Measurements from ENCODE around the gene FFAR2. TPM values are rescaled to one million over a fixed set of nuclear protein-coding genes. Genes with fewer than 3 reads are reported as not detected.

FFAR2 gene
- polyA plus RNA-seq, 2 of the 4 experiments (the other 2 are of a cell fraction): 0.30 TPM; not detected in 1

- no peak for TF ChIP-seq HMGXB4 (CRISPR knock-in tag; IDR thresholded peaks at IDR 0.05; ENCODE audit: borderline replicate concordance)
Measured at GRCh38 chr19:35442091-35442490, 6.0 kb upstream of the FFAR2 start (continued).

GRCh38 chr19:35444735-35445134, 3.3 kb upstream of the FFAR2 start:
- DNase-seq (ENCODE audit: low read depth in 1 of 2, low spot score in 1 of 2) (no peak), ATAC-seq (no peak), FAIRE-seq (no peak)
- WGBS (ENCODE audit: missing lambda C conversion rate): 46% methylated on average over 1 of the region's 1 CpG
- H3K4me2 ChIP-seq: no peak overlapping the region
- H3K27ac ChIP-seq: no peak overlapping the region
- TF ChIP-seq SMC3 (IDR thresholded peaks at IDR 0.05) (no peak), HOXA7 (CRISPR knock-in tag; IDR thresholded peaks at IDR 0.05) (no peak), MAX (IDR thresholded peaks at IDR 0.05) (no peak), ELK1 (IDR thresholded peaks at IDR 0.05; ENCODE audit: low read depth, low read length) (no peak), EHF (CRISPR knock-in tag; IDR thresholded peaks at IDR 0.05) (no peak), FOXS1 (CRISPR knock-in tag; IDR thresholded peaks at IDR 0.05) (no peak), SREBF2 (IDR thresholded peaks at IDR 0.05) (no peak), HMGXB4 (CRISPR knock-in tag; IDR thresholded peaks at IDR 0.05; ENCODE audit: borderline replicate concordance) (no peak), MYC (IDR thresholded peaks at IDR 0.05; ENCODE audit: borderline replicate concordance, low read length) (no peak), EHMT2 (IDR thresholded peaks at IDR 0.05; ENCODE audit: low read depth) (no peak), EP300 (IDR thresholded peaks at IDR 0.05) (no peak), TP53 (CRISPR knock-in tag; IDR thresholded peaks at IDR 0.05) (no peak), CBX2 (IDR thresholded peaks at IDR 0.05; ENCODE audit: borderline replicate concordance, low read depth) (no peak), JUNB (IDR thresholded peaks at IDR 0.05) (no peak), CHD2 (IDR thresholded peaks at IDR 0.05; ENCODE audit: low read length, partially characterized antibody) (no peak), ATOH8 (CRISPR knock-in tag; IDR thresholded peaks at IDR 0.05; ENCODE audit: low read depth) (no peak), ZSCAN20 (CRISPR knock-in tag; IDR thresholded peaks at IDR 0.05) (no peak)
- H3K4me3 ChIP-seq: no peak overlapping the region
- H3K9me3 ChIP-seq: no peaks in the 10 kb centered on the region
- no peaks in the 10 kb centered on the region for H3K4me1 ChIP-seq
- ChIA-PET POLR2A (no interaction called here), CTCF (interaction anchor here (0.9 to 1.3 kb wide), 5 partner anchors 8 to 118 kb away, joined by 3 to 4 read pairs (median 3); no protein-coding TSS in a partner anchor)

GRCh38 chr19:35445826-35446593, 2.0 kb upstream of the FFAR2 start:
- DNase-seq (ENCODE audit: low read depth in 1 of 2, low spot score in 1 of 2) (no peak), FAIRE-seq (no peak), ATAC-seq (no peak)
- H3K9me3 ChIP-seq: no peaks in the 10 kb centered on the region
- 66% methylated on average over 21 of the region's 21 CpGs for WGBS (ENCODE audit: missing lambda C conversion rate)
- no peak overlapping the region for H3K4me3 ChIP-seq
- no peak for TF ChIP-seq HOXA7 (CRISPR knock-in tag; IDR thresholded peaks at IDR 0.05)
- TF ChIP-seq HES2 (IDR thresholded peaks at IDR 0.05): no peak
- no peak for TF ChIP-seq HOXB5 (CRISPR knock-in tag; IDR thresholded peaks at IDR 0.05)
- no peak for TF ChIP-seq POLR2AphosphoS2 (conservative IDR thresholded peaks at IDR 0.05; ENCODE audit: low read length)
- ChIA-PET CTCF (interaction anchor here (0.9 to 6.0 kb wide), 2 partner anchors 28 to 93 kb away, joined by 3 to 25 read pairs; no protein-coding TSS in a partner anchor), POLR2A (no interaction called here)
- H3K27ac ChIP-seq: no peak overlapping the region
- no peaks in the 10 kb centered on the region for H3K4me1 ChIP-seq
- H3K4me2 ChIP-seq: no peak overlapping the region

Data from A549 (cell line).